Liver (tissue), 9 donors: ENCODE results near the gene FGFBP2. TPM values are rescaled to one million over a fixed set of nuclear protein-coding genes. Genes with fewer than 3 reads are reported as not detected.

Experiments
- DNase-seq: peaks from one replicate; pipeline ENCODE4 v3.0.0-alpha.2; 2017; ENCODE audit warnings: low spot score
- H3K27ac ChIP-seq, 2 donors: one replicate each; pipeline ENCODE4 v1.7.0; 2013; ENCODE audit warnings: inconsistent platforms in 2 of 2, low read length in 2 of 2, control low read depth in 1 of 2, low read depth in 1 of 2, mild to moderate bottlenecking in 1 of 2
- H3K27me3 ChIP-seq, 4 donors: one replicate each; pipeline versions ENCODE4 v1.6.1 to v1.7.0; 2013; ENCODE audit warnings: low read length in 3 of 4, inconsistent platforms in 1 of 4, mild to moderate bottlenecking in 1 of 4, moderate library complexity in 1 of 4; ENCODE audit not compliant: control insufficient read depth in 4 of 4, insufficient read depth in 4 of 4
- H3K36me3 ChIP-seq, 4 donors: one replicate each; pipeline versions ENCODE4 v1.6.1 to v1.7.0; 2013; ENCODE audit warnings: low read length in 3 of 4, mild to moderate bottlenecking in 3 of 4, low read depth in 1 of 4, moderate library complexity in 1 of 4; ENCODE audit not compliant: control insufficient read depth in 4 of 4, insufficient read depth in 3 of 4
- H3K4me1 ChIP-seq, 4 donors: one replicate each; pipeline versions ENCODE4 v1.6.1 to v1.7.0; 2013; ENCODE audit warnings: low read length in 3 of 4, mild to moderate bottlenecking in 3 of 4, moderate library complexity in 1 of 4; ENCODE audit not compliant: control insufficient read depth in 4 of 4, insufficient read depth in 4 of 4
- H3K4me3 ChIP-seq, 3 donors: one replicate each; pipeline versions ENCODE4 v1.6.1 to v1.7.0; 2013; ENCODE audit warnings: low read length in 3 of 3, control low read depth in 1 of 3, low read depth in 1 of 3, mild to moderate bottlenecking in 1 of 3
- H3K9ac ChIP-seq, 2 donors: one replicate each; pipeline ENCODE4 v1.7.0; 2013; ENCODE audit warnings: low read length in 2 of 2, mild to moderate bottlenecking in 2 of 2, moderate library complexity in 2 of 2, control low read depth in 1 of 2, low read depth in 1 of 2
- H3K9me3 ChIP-seq, 4 donors: one replicate each; pipeline versions ENCODE4 v1.6.1 to v1.7.0; 2013; ENCODE audit warnings: low read length in 3 of 4; ENCODE audit not compliant: control insufficient read depth in 4 of 4
- EGR1 ChIP-seq, 2 donors: IDR thresholded peaks; 2 replicates each; pipeline ENCODE4 v1.6.1; 2016 to 2018; ENCODE audit warnings: antibody characterized with exemption in 2 of 2, low read depth in 2 of 2
- FOXA1 ChIP-seq: IDR thresholded peaks from 2 replicates; pipeline ENCODE4 v1.6.1; 2016; ENCODE audit warnings: antibody characterized with exemption
- FOXA2 ChIP-seq: IDR thresholded peaks from 2 replicates; pipeline ENCODE4 v1.6.1; 2016; ENCODE audit warnings: antibody characterized with exemption
- HNF4A ChIP-seq, 2 donors: conservative IDR thresholded peaks; 2 replicates each; pipeline ENCODE4 v1.6.1; 2016; ENCODE audit warnings: antibody characterized with exemption in 2 of 2, mild to moderate bottlenecking in 2 of 2
- HNF4G ChIP-seq: IDR thresholded peaks from 2 replicates; pipeline ENCODE4 v1.6.1; 2016; ENCODE audit warnings: antibody characterized with exemption
- JUND ChIP-seq, 2 donors: IDR thresholded peaks; 2 replicates each; pipeline ENCODE4 v1.6.1; 2016; ENCODE audit warnings: antibody characterized with exemption in 2 of 2
- NR2F2 ChIP-seq: IDR thresholded peaks from 2 replicates; pipeline ENCODE4 v1.6.1; 2016; ENCODE audit warnings: antibody characterized with exemption
- RAD21 ChIP-seq, 2 donors: IDR thresholded peaks; 2 replicates each; pipeline ENCODE4 v1.6.1; 2016; ENCODE audit warnings: antibody characterized with exemption in 2 of 2, mild to moderate bottlenecking in 2 of 2
- RXRA ChIP-seq, 2 donors: IDR thresholded peaks; 2 replicates each; pipeline ENCODE4 v1.6.1; 2017 to 2018; ENCODE audit warnings: antibody characterized with exemption in 2 of 2, mild to moderate bottlenecking in 1 of 2
- SP1 ChIP-seq: IDR thresholded peaks from 2 replicates; pipeline ENCODE4 v1.6.1; 2018; ENCODE audit warnings: antibody characterized with exemption, mild to moderate bottlenecking
- TAF1 ChIP-seq: conservative IDR thresholded peaks from 2 replicates; pipeline ENCODE4 v1.6.1; 2016; ENCODE audit warnings: antibody characterized with exemption, mild to moderate bottlenecking
- YY1 ChIP-seq: IDR thresholded peaks from 2 replicates; pipeline ENCODE4 v1.6.1; 2016; ENCODE audit warnings: antibody characterized with exemption, mild to moderate bottlenecking
- WGBS: extraction: QIAGEN DNeasy Blood & Tissue Kit; methylation state at CpG from one replicate; pipeline ENCODE4 v1.1.7; 2013; 5-methylcytosine and 5-hydroxymethylcytosine counted together
- polyA plus RNA-seq, 2 donors: library from polyadenylated mRNA; stranded (reverse) in 1 of 2; unstranded in 1 of 2; fragments of 200-250 nt in 1 of 2; fragments of >200 nt in 1 of 2; fragmentation: Nextera tagmentation in 1 of 2; extraction: Ambion mirVana in 1 of 2; gene quantifications; one replicate each; pipeline versions ENCODE4 v1.2.1 to v1.2.3, GENCODE V29; 2013 to 2015
- total RNA-seq, 2 donors: library from RNA; depleted of rRNA; stranded (reverse); fragments of >200 nt; gene quantifications; one replicate each; pipeline ENCODE4 v1.2.3, GENCODE V29; 2014
- TF ChIP-seq, protein P1 (sequence below): IDR thresholded peaks from 2 replicates; pipeline ENCODE4 v1.6.1; 2016; ENCODE audit warnings: antibody characterized with exemption
- TF ChIP-seq, protein P2 (sequence below): IDR thresholded peaks from 2 replicates; pipeline ENCODE4 v1.6.1; 2016; ENCODE audit warnings: antibody characterized with exemption
- TF ChIP-seq, protein P3 (sequence below): IDR thresholded peaks from 2 replicates; pipeline ENCODE4 v1.6.1; 2016; ENCODE audit warnings: antibody characterized with exemption
- TF ChIP-seq, protein P4 (sequence below): fragments of 150-350 bp; IDR thresholded peaks from 2 replicates; pipeline ENCODE4 v1.5.1; 2017; ENCODE audit warnings: improper control_type of control experiment, low read depth, low read length; ENCODE audit not compliant: missing input control
- TF ChIP-seq, protein P5 (sequence below): IDR thresholded peaks from 2 replicates; pipeline ENCODE4 v1.6.1; 2016; ENCODE audit warnings: antibody characterized with exemption, mild to moderate bottlenecking
- donor health status: healthy.
- donor health status: healthy.
- donor health status: healthy.
- donor health status: healthy.
- donor health status: healthy.

FGFBP2 gene
- total and polyA plus RNA-seq, 4 donors, result 0.14 to 0.60 (median 0.25) TPM; not detected in 1

DNA sequence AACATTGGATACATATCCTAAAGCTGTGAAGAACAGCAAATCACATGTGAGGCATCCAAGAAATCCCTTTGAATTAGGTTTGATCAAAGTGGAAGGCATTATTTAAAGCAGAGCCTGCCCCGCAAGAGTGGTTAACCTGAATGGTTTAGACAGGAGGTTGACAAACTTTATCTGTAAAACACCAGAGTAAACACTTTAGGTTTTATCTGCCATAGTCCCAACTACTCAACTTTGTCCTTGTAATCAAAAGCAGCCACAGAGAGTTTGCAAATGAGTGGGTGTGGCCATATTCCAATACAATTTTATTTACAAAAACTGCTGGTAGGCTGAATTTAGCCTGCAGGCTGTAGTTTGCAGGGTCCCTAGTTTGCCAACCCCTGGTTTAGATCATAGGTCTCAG, 25.2 kb upstream of the FGFBP2 start:
- TF ChIP-seq, protein P1, sequence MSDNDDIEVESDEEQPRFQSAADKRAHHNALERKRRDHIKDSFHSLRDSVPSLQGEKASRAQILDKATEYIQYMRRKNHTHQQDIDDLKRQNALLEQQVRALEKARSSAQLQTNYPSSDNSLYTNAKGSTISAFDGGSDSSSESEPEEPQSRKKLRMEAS, result no peak
- TF ChIP-seq NR2F2 (no peak), RAD21 (IDR thresholded peaks at IDR 0.05) (no peak), HNF4A (conservative IDR thresholded peaks at IDR 0.05) (no peak), EGR1 (IDR thresholded peaks at IDR 0.05; ENCODE audit: low read depth in 2 of 2) (no peak), FOXA2 (no peak), HNF4G (no peak), RXRA (IDR thresholded peaks at IDR 0.05) (no peak)
- TF ChIP-seq, protein P2, sequence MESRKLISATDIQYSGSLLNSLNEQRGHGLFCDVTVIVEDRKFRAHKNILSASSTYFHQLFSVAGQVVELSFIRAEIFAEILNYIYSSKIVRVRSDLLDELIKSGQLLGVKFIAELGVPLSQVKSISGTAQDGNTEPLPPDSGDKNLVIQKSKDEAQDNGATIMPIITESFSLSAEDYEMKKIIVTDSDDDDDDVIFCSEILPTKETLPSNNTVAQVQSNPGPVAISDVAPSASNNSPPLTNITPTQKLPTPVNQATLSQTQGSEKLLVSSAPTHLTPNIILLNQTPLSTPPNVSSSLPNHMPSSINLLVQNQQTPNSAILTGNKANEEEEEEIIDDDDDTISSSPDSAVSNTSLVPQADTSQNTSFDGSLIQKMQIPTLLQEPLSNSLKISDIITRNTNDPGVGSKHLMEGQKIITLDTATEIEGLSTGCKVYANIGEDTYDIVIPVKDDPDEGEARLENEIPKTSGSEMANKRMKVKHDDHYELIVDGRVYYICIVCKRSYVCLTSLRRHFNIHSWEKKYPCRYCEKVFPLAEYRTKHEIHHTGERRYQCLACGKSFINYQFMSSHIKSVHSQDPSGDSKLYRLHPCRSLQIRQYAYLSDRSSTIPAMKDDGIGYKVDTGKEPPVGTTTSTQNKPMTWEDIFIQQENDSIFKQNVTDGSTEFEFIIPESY, result no peak
- TF ChIP-seq, protein P3, sequence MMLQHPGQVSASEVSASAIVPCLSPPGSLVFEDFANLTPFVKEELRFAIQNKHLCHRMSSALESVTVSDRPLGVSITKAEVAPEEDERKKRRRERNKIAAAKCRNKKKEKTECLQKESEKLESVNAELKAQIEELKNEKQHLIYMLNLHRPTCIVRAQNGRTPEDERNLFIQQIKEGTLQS, result no peak
- H3K27ac ChIP-seq, result no peak overlapping the region
- H3K9ac ChIP-seq, result no peak overlapping the region
- no peaks in the 10 kb centered on the region for H3K9me3 ChIP-seq
- DNase-seq, result no peak
- no peaks in the 10 kb centered on the region for H3K36me3 ChIP-seq
- H3K4me1 ChIP-seq, result peaks cover 0 to 2% (median 0%) of the 10 kb centered on the region in 4 donors
- no peaks in the 10 kb centered on the region for H3K27me3 ChIP-seq
- WGBS, result 30% methylated on average over 1 of the region's 1 CpG
- no peak overlapping the region for H3K4me3 ChIP-seq

DNA sequence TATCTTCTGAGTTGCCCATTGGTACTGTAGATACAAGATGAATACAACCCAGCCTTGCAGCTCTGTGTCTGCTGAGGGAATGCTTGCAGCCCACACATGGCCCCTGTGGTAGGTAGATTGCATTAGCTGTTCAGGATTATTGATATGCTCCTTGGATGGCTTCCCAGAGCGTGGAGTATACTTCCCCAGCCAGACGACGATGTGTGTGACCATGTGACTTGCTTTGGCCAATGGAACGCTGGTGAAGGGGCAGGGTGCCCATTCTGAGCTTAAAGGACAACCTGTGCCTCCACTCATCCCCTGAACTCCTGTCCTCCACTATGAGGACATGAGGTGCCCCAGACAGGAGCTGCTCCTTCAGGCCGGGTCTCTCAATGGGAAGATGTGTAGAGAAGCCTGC, 23.9 kb upstream of the FGFBP2 start:
- Histone ChIP-seq H3K9ac (no peak overlapping the region), H3K36me3 (no peaks in the 10 kb centered on the region), H3K27me3 (no peaks in the 10 kb centered on the region), H3K9me3 (no peaks in the 10 kb centered on the region), H3K27ac (no peak overlapping the region), H3K4me3 (no peak overlapping the region), H3K4me1 (peaks cover 0 to 2% (median 0%) of the 10 kb centered on the region in 4 donors)
- no peak for TF ChIP-seq YY1
- TF ChIP-seq, protein P4, sequence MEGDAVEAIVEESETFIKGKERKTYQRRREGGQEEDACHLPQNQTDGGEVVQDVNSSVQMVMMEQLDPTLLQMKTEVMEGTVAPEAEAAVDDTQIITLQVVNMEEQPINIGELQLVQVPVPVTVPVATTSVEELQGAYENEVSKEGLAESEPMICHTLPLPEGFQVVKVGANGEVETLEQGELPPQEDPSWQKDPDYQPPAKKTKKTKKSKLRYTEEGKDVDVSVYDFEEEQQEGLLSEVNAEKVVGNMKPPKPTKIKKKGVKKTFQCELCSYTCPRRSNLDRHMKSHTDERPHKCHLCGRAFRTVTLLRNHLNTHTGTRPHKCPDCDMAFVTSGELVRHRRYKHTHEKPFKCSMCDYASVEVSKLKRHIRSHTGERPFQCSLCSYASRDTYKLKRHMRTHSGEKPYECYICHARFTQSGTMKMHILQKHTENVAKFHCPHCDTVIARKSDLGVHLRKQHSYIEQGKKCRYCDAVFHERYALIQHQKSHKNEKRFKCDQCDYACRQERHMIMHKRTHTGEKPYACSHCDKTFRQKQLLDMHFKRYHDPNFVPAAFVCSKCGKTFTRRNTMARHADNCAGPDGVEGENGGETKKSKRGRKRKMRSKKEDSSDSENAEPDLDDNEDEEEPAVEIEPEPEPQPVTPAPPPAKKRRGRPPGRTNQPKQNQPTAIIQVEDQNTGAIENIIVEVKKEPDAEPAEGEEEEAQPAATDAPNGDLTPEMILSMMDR, result no peak
- TF ChIP-seq RXRA (IDR thresholded peaks at IDR 0.05), result no peak
- TF ChIP-seq, protein P5, sequence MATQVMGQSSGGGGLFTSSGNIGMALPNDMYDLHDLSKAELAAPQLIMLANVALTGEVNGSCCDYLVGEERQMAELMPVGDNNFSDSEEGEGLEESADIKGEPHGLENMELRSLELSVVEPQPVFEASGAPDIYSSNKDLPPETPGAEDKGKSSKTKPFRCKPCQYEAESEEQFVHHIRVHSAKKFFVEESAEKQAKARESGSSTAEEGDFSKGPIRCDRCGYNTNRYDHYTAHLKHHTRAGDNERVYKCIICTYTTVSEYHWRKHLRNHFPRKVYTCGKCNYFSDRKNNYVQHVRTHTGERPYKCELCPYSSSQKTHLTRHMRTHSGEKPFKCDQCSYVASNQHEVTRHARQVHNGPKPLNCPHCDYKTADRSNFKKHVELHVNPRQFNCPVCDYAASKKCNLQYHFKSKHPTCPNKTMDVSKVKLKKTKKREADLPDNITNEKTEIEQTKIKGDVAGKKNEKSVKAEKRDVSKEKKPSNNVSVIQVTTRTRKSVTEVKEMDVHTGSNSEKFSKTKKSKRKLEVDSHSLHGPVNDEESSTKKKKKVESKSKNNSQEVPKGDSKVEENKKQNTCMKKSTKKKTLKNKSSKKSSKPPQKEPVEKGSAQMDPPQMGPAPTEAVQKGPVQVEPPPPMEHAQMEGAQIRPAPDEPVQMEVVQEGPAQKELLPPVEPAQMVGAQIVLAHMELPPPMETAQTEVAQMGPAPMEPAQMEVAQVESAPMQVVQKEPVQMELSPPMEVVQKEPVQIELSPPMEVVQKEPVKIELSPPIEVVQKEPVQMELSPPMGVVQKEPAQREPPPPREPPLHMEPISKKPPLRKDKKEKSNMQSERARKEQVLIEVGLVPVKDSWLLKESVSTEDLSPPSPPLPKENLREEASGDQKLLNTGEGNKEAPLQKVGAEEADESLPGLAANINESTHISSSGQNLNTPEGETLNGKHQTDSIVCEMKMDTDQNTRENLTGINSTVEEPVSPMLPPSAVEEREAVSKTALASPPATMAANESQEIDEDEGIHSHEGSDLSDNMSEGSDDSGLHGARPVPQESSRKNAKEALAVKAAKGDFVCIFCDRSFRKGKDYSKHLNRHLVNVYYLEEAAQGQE, result no peak
- no peak for TF ChIP-seq TAF1
- TF ChIP-seq, protein P2, result no peak
- TF ChIP-seq FOXA1, result no peak
- TF ChIP-seq FOXA2, result no peak
- TF ChIP-seq EGR1 (IDR thresholded peaks at IDR 0.05; ENCODE audit: low read depth in 2 of 2), result no peak
- TF ChIP-seq SP1, result no peak
- no peak for TF ChIP-seq JUND (IDR thresholded peaks at IDR 0.05)
- TF ChIP-seq HNF4A (conservative IDR thresholded peaks at IDR 0.05), result no peak
- TF ChIP-seq HNF4G, result no peak
- WGBS, result 54% methylated on average over 5 of the region's 5 CpGs
- DNase-seq, result no peak
